ENCODE results near the gene SLC25A51. TPM values are rescaled to one million over a fixed set of nuclear protein-coding genes. Genes with fewer than 3 reads are reported as not detected.

SLC25A51 gene, protein sequence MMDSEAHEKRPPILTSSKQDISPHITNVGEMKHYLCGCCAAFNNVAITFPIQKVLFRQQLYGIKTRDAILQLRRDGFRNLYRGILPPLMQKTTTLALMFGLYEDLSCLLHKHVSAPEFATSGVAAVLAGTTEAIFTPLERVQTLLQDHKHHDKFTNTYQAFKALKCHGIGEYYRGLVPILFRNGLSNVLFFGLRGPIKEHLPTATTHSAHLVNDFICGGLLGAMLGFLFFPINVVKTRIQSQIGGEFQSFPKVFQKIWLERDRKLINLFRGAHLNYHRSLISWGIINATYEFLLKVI
- total RNA-seq (2021), result 36.3 and 40.8 TPM in 2 replicates
- Bru-seq, nascent RNA, result percentile 88 among the genes with signal in this experiment
- BruChase-seq, experiment 1, labeled RNA remaining after a 2-hour chase, result percentile 99 among the genes with signal in this experiment
- BruChase-seq, experiment 2, labeled RNA remaining after a 6-hour chase, result percentile 99 among the genes with signal in this experiment
- long read RNA-seq, transcript SLC25A51-203 (4 exons, 1,871 nt), result major isoform, 15 of 37 reads
- long read RNA-seq, partial matches to known transcripts, result 1 of 37 reads
- long read RNA-seq, other reads (novel, unspliced or antisense), result 20 of 37 reads

GRCh38 chr9:37903647-37904444 is at the start of gene SLC25A51:
SLC25A51 (minus strand) TSS chr9:37904127; CDS start chr9:37888550, 15,577 bp downstream.
- H3K27ac ChIP-seq (ENCODE audit: low read depth, low read length, poor library complexity, severe bottlenecking), result peak within 1 kb of the TSS; percentile 63
- POLR2A ChIA-PET (ENCODE audit: low non-redundant PET), result no interaction called here
- CTCF ChIA-PET, result interaction anchor here (1.6 kb wide), 1 partner anchor 9 kb away, joined by 3 read pairs; no protein-coding TSS in a partner anchor
- no peaks in the 10 kb centered on the region for H3K27me3 ChIP-seq (replicated peaks; ENCODE audit: insufficient read depth, low read depth, low read length, poor library complexity)
- intact Hi-C loops (cut with micrococcal nuclease; ENCODE audit: unreplicated experiment), result loop anchor here (10.0 kb wide), 2 partner anchors 59 to 309 kb away; partner anchors contain the start of gene TOMM5
- H3K36me3 ChIP-seq (ENCODE audit: insufficient read depth, low read length, poor library complexity, severe bottlenecking), result peaks cover 6% of the 10 kb centered on the region
- BruUV-seq (replicated peaks), result TSS peak; percentile 40
- TF ChIP-seq EZH2 (IDR thresholded peaks at IDR 0.05; ENCODE audit: borderline replicate concordance, low read depth, low read length, poor library complexity, severe bottlenecking), result no peak
- TF ChIP-seq, protein P1, sequence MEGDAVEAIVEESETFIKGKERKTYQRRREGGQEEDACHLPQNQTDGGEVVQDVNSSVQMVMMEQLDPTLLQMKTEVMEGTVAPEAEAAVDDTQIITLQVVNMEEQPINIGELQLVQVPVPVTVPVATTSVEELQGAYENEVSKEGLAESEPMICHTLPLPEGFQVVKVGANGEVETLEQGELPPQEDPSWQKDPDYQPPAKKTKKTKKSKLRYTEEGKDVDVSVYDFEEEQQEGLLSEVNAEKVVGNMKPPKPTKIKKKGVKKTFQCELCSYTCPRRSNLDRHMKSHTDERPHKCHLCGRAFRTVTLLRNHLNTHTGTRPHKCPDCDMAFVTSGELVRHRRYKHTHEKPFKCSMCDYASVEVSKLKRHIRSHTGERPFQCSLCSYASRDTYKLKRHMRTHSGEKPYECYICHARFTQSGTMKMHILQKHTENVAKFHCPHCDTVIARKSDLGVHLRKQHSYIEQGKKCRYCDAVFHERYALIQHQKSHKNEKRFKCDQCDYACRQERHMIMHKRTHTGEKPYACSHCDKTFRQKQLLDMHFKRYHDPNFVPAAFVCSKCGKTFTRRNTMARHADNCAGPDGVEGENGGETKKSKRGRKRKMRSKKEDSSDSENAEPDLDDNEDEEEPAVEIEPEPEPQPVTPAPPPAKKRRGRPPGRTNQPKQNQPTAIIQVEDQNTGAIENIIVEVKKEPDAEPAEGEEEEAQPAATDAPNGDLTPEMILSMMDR (conservative IDR thresholded peaks at IDR 0.05; ENCODE audit: low read depth, low read length), result peak; percentile 98
- DNase-seq (ENCODE audit: low spot score), result peak; percentile 94
- H3K9me3 ChIP-seq (ENCODE audit: low read depth, low read length, poor library complexity, severe bottlenecking), result no peaks in the 10 kb centered on the region
- peak within 1 kb of the TSS; percentile 70 for H3K4me3 ChIP-seq (ENCODE audit: low read depth, low read length, poor library complexity, severe bottlenecking)
- peaks cover 6% of the 10 kb centered on the region for H3K4me1 ChIP-seq (ENCODE audit: insufficient read depth, low read length, poor library complexity, severe bottlenecking)

- BruUV-seq (replicated peaks), result no TSS peak
- no peak overlapping the region for H3K4me3 ChIP-seq (ENCODE audit: low read depth, low read length, poor library complexity, severe bottlenecking)
- H3K27ac ChIP-seq (ENCODE audit: low read depth, low read length, poor library complexity, severe bottlenecking), result no peak overlapping the region
- H3K27me3 ChIP-seq (replicated peaks; ENCODE audit: insufficient read depth, low read depth, low read length, poor library complexity), result no peaks in the 10 kb centered on the region
- no peaks in the 10 kb centered on the region for H3K9me3 ChIP-seq (ENCODE audit: low read depth, low read length, poor library complexity, severe bottlenecking)
- CTCF ChIA-PET, result no interaction called here
- no peak for DNase-seq (ENCODE audit: low spot score)
- no peaks in the 10 kb centered on the region for H3K4me1 ChIP-seq (ENCODE audit: insufficient read depth, low read length, poor library complexity, severe bottlenecking)
- peaks cover 7% of the 10 kb centered on the region for H3K36me3 ChIP-seq (ENCODE audit: insufficient read depth, low read length, poor library complexity, severe bottlenecking)
- POLR2A ChIA-PET (ENCODE audit: low non-redundant PET), result no interaction called here
- intact Hi-C loops (cut with micrococcal nuclease; ENCODE audit: unreplicated experiment), result no loop called here
- TF ChIP-seq, protein P1 (conservative IDR thresholded peaks at IDR 0.05; ENCODE audit: low read depth, low read length), result no peak
- TF ChIP-seq EZH2 (IDR thresholded peaks at IDR 0.05; ENCODE audit: borderline replicate concordance, low read depth, low read length, poor library complexity, severe bottlenecking), result no peak
Observed at GRCh38 chr9:37953206-37953774, 49.4 kb upstream of the SLC25A51 start.

GRCh38 chr9:37952731-37953130 is 48.8 kb upstream of the SLC25A51 start:
- intact Hi-C loops (cut with micrococcal nuclease; ENCODE audit: unreplicated experiment), result no loop called here
- POLR2A ChIA-PET (ENCODE audit: low non-redundant PET), result no interaction called here
- peaks cover 12% of the 10 kb centered on the region for H3K36me3 ChIP-seq (ENCODE audit: insufficient read depth, low read length, poor library complexity, severe bottlenecking)
- DNase-seq (ENCODE audit: low spot score), result no peak
- H3K27ac ChIP-seq (ENCODE audit: low read depth, low read length, poor library complexity, severe bottlenecking), result no peak overlapping the region
- H3K9me3 ChIP-seq (ENCODE audit: low read depth, low read length, poor library complexity, severe bottlenecking), result no peaks in the 10 kb centered on the region
- H3K4me1 ChIP-seq (ENCODE audit: insufficient read depth, low read length, poor library complexity, severe bottlenecking), result no peaks in the 10 kb centered on the region
- no TSS peak for BruUV-seq (replicated peaks)
- CTCF ChIA-PET, result no interaction called here
- no peak for TF ChIP-seq EZH2 (IDR thresholded peaks at IDR 0.05; ENCODE audit: borderline replicate concordance, low read depth, low read length, poor library complexity, severe bottlenecking)
- TF ChIP-seq, protein P1 (conservative IDR thresholded peaks at IDR 0.05; ENCODE audit: low read depth, low read length), result no peak
- no peak overlapping the region for H3K4me3 ChIP-seq (ENCODE audit: low read depth, low read length, poor library complexity, severe bottlenecking)
- H3K27me3 ChIP-seq (replicated peaks; ENCODE audit: insufficient read depth, low read depth, low read length, poor library complexity), result no peaks in the 10 kb centered on the region

All from A673 (cell line).